GM18499 (cell line): ENCODE measurements around the gene FBXL4.
A peak's percentile ranks its signal among the peaks of the same experiment; 100 is the strongest.

Experiments used
- ATAC-seq: cut with Tn5 transposase; IDR thresholded peaks from one replicate; pipeline ENCODE4 v1.9.1; 2021; ENCODE audit warnings: moderate number of reproducible peaks; ENCODE audit not compliant: insufficient read depth, unreplicated experiment

FBXL4 gene

GRCh38 chr6:98947411-98948292 lies at the start of gene FBXL4:
FBXL4 (minus strand) TSS chr6:98947946; CDS start chr6:98926988, 20,958 bp downstream.
- peak; percentile 56 for ATAC-seq

- no peak for ATAC-seq
Measured at GRCh38 chr6:98995116-98995515, 47.4 kb upstream of the FBXL4 start.

- no peak for ATAC-seq
Measured at GRCh38 chr6:98992535-98992934, 44.8 kb upstream of the FBXL4 start.

GRCh38 chr6:98986071-98986615 lies 38.4 kb upstream of the FBXL4 start:
- ATAC-seq, result no peak

GRCh38 chr6:98985391-98985790 lies 37.6 kb upstream of the FBXL4 start:
- ATAC-seq, result no peak

GRCh38 chr6:98984121-98984520 lies 36.4 kb upstream of the FBXL4 start:
- no peak for ATAC-seq

GRCh38 chr6:98981473-98981872 lies 33.7 kb upstream of the FBXL4 start:
- no peak for ATAC-seq

GRCh38 chr6:98980819-98981218 lies 33.1 kb upstream of the FBXL4 start:
- ATAC-seq, result no peak

GRCh38 chr6:98977671-98978292 lies 30.0 kb upstream of the FBXL4 start:
- no peak for ATAC-seq

- ATAC-seq, result no peak
Measured at GRCh38 chr6:98976674-98977385, 29.1 kb upstream of the FBXL4 start.

GRCh38 chr6:98975421-98975820 lies 27.7 kb upstream of the FBXL4 start:
- ATAC-seq, result no peak

GRCh38 chr6:98974309-98974708 lies 26.6 kb upstream of the FBXL4 start:
- ATAC-seq, result no peak

GRCh38 chr6:98973571-98973970 lies 25.8 kb upstream of the FBXL4 start:
- ATAC-seq, result no peak

GRCh38 chr6:98971303-98971702 lies 23.6 kb upstream of the FBXL4 start:
- no peak for ATAC-seq

GRCh38 chr6:98970469-98970868 lies 22.7 kb upstream of the FBXL4 start:
- ATAC-seq, result no peak

- no peak for ATAC-seq
Measured at GRCh38 chr6:98967616-98968015, 19.9 kb upstream of the FBXL4 start.

GRCh38 chr6:98959631-98960030 lies 11.9 kb upstream of the FBXL4 start:
- no peak for ATAC-seq

GRCh38 chr6:98958776-98959175 lies 11.0 kb upstream of the FBXL4 start:
- ATAC-seq, result no peak

- ATAC-seq, result no peak
Measured at GRCh38 chr6:98957450-98957849, 9.7 kb upstream of the FBXL4 start.

GRCh38 chr6:98949589-98949988 lies 1.8 kb upstream of the FBXL4 start:
- ATAC-seq, result no peak

GRCh38 chr6:98946879-98947410 lies 801 bp downstream of the FBXL4 start:
- ATAC-seq, result peak; percentile 19
